Stimulated activated CD4-positive, alpha-beta T cell treated with anti-CD3 and anti-CD28 coated beads, Interleukin-15, amount 100 ng/mL, for 1 hour (primary cell): ENCODE data around the gene MAPK1.
A peak's percentile ranks its signal among the peaks of the same experiment; 100 is the strongest.
"Not testable (repeated sequence)": the region's sequence is repeated elsewhere in the genome, so short reads cannot be mapped to it uniquely, and the experiment has no call there.

Experiments used
- DNase-seq, 2 donors: peaks; one replicate each; pipeline ENCODE4 v3.0.0-alpha.2; 2020; ENCODE audit warnings: low read depth in 1 of 2, low spot score in 1 of 2

The MAPK1 gene

GRCh38 chr22:21882754-21883333 is 15.4 kb upstream of the MAPK1 start:
- DNase-seq, result not testable (repeated sequence)

GRCh38 chr22:21881841-21882753 is 14.7 kb upstream of the MAPK1 start:
- no peak for DNase-seq

GRCh38 chr22:21876486-21877176 is 9.2 kb upstream of the MAPK1 start:
- DNase-seq, result no peak

- not testable (repeated sequence) for DNase-seq
Measured at GRCh38 chr22:21874953-21875352, 7.5 kb upstream of the MAPK1 start.

- no peak for DNase-seq
Measured at GRCh38 chr22:21873619-21874018, 6.2 kb upstream of the MAPK1 start.

GRCh38 chr22:21872741-21873140 is 5.3 kb upstream of the MAPK1 start:
- DNase-seq, result not testable (repeated sequence)

GRCh38 chr22:21868651-21869050 is 1.2 kb upstream of the MAPK1 start:
- no peak for DNase-seq

- DNase-seq, result peak in 1 of 2 donors; percentile 12
Measured at GRCh38 chr22:21866833-21867527, 465 bp downstream of the MAPK1 start.

GRCh38 chr22:21865041-21865440 is 2.4 kb downstream of the MAPK1 start:
- DNase-seq, result no peak

- DNase-seq, result no peak
Measured at GRCh38 chr22:21862386-21863245, 4.8 kb downstream of the MAPK1 start.

GRCh38 chr22:21861851-21862250 is 5.6 kb downstream of the MAPK1 start:
- DNase-seq, result no peak

- DNase-seq, result no peak
Measured at GRCh38 chr22:21861264-21861848, 6.1 kb downstream of the MAPK1 start.

GRCh38 chr22:21860491-21861039 is 6.9 kb downstream of the MAPK1 start:
- DNase-seq, result no peak

GRCh38 chr22:21858025-21858764 is 9.2 kb downstream of the MAPK1 start:
- DNase-seq, result no peak

- DNase-seq, result no peak
Measured at GRCh38 chr22:21857481-21857914, 9.9 kb downstream of the MAPK1 start.

GRCh38 chr22:21856868-21857267 is 10.6 kb downstream of the MAPK1 start:
- no peak for DNase-seq

- no peak for DNase-seq
Measured at GRCh38 chr22:21856197-21856596, 11.2 kb downstream of the MAPK1 start.

- DNase-seq, result no peak
Measured at GRCh38 chr22:21855676-21856075, 11.8 kb downstream of the MAPK1 start.

GRCh38 chr22:21850660-21851059 is 16.8 kb downstream of the MAPK1 start:
- DNase-seq, result no peak
